IPS-18a (cell line): ENCODE results near the gene FAM120C.

ENCODE experiments used
- H3K27ac ChIP-seq: one replicate; pipeline ENCODE4 v1.5.1; 2013; ENCODE audit warnings: low read length
- H3K27me3 ChIP-seq: one replicate; pipeline ENCODE4 v1.6.1; 2013; ENCODE audit warnings: mild to moderate bottlenecking, low read length; ENCODE audit not compliant: control insufficient read depth, insufficient read depth
- H3K36me3 ChIP-seq: one replicate; pipeline ENCODE4 v1.6.1; 2013; ENCODE audit warnings: low read depth, low read length; ENCODE audit not compliant: control insufficient read depth
- H3K4me1 ChIP-seq: one replicate; pipeline ENCODE4 v1.6.1; 2013; ENCODE audit warnings: low read depth, low read length; ENCODE audit not compliant: control insufficient read depth
- H3K4me3 ChIP-seq: one replicate; pipeline ENCODE4 v1.5.1; 2013; ENCODE audit warnings: low read length
- H3K9ac ChIP-seq: one replicate; pipeline ENCODE4 v1.6.1; 2013; ENCODE audit warnings: mild to moderate bottlenecking, low read length, moderate library complexity
- H3K9me3 ChIP-seq: one replicate; pipeline ENCODE4 v1.6.1; 2013; ENCODE audit warnings: low read depth, low read length; ENCODE audit not compliant: control insufficient read depth

FAM120C gene

GRCh38 chrX:54134269-54134668 is 48.8 kb downstream of the FAM120C start:
- Histone ChIP-seq H3K9ac (no peak overlapping the region), H3K27me3 (no peaks in the 10 kb centered on the region), H3K4me3 (no peak overlapping the region), H3K4me1 (no peaks in the 10 kb centered on the region), H3K27ac (no peak overlapping the region), H3K36me3 (no peaks in the 10 kb centered on the region), H3K9me3 (peaks cover 20% of the 10 kb centered on the region)

- no peak overlapping the region for H3K9ac ChIP-seq
- H3K9me3 ChIP-seq: peaks cover 2% of the 10 kb centered on the region
- H3K27me3 ChIP-seq: no peaks in the 10 kb centered on the region
- no peak overlapping the region for H3K4me3 ChIP-seq
- no peaks in the 10 kb centered on the region for H3K4me1 ChIP-seq
- no peaks in the 10 kb centered on the region for H3K36me3 ChIP-seq
- no peak overlapping the region for H3K27ac ChIP-seq
These were observed 66.7 kb downstream of the FAM120C start for GRCh38 chrX:54116391-54116790.

- Histone ChIP-seq H3K4me3 (no peak overlapping the region), H3K9ac (no peak overlapping the region), H3K9me3 (peaks cover 4% of the 10 kb centered on the region), H3K4me1 (no peaks in the 10 kb centered on the region), H3K27me3 (no peaks in the 10 kb centered on the region), H3K36me3 (no peaks in the 10 kb centered on the region), H3K27ac (no peak overlapping the region)
These were observed 89.5 kb downstream of the FAM120C start for GRCh38 chrX:54093571-54093970.

- H3K27ac ChIP-seq: no peak overlapping the region
- H3K36me3 ChIP-seq: no peaks in the 10 kb centered on the region
- H3K4me1 ChIP-seq: no peaks in the 10 kb centered on the region
- H3K4me3 ChIP-seq: no peak overlapping the region
- peaks cover 4% of the 10 kb centered on the region for H3K9me3 ChIP-seq
- H3K27me3 ChIP-seq: no peaks in the 10 kb centered on the region
- H3K9ac ChIP-seq: no peak overlapping the region
These were observed 89.9 kb downstream of the FAM120C start for GRCh38 chrX:54093159-54093558.

GRCh38 chrX:54090880-54091279 is 92.2 kb downstream of the FAM120C start:
- Histone ChIP-seq H3K9me3 (peaks cover 7% of the 10 kb centered on the region), H3K9ac (no peak overlapping the region), H3K27me3 (no peaks in the 10 kb centered on the region), H3K36me3 (no peaks in the 10 kb centered on the region), H3K27ac (no peak overlapping the region), H3K4me1 (no peaks in the 10 kb centered on the region), H3K4me3 (no peak overlapping the region)

- Histone ChIP-seq H3K27ac (no peak overlapping the region), H3K9me3 (peaks cover 7% of the 10 kb centered on the region), H3K36me3 (no peaks in the 10 kb centered on the region), H3K4me3 (no peak overlapping the region), H3K27me3 (no peaks in the 10 kb centered on the region), H3K9ac (no peak overlapping the region), H3K4me1 (no peaks in the 10 kb centered on the region)
These were observed 93.9 kb downstream of the FAM120C start for GRCh38 chrX:54089191-54089590.

GRCh38 chrX:54087661-54088060 is 95.4 kb downstream of the FAM120C start:
- Histone ChIP-seq H3K4me3 (no peak overlapping the region), H3K9me3 (peaks cover 7% of the 10 kb centered on the region), H3K9ac (no peak overlapping the region), H3K27ac (no peak overlapping the region), H3K27me3 (no peaks in the 10 kb centered on the region), H3K36me3 (no peaks in the 10 kb centered on the region), H3K4me1 (no peaks in the 10 kb centered on the region)

GRCh38 chrX:54085666-54086065 is 97.4 kb downstream of the FAM120C start:
- H3K4me3 ChIP-seq: no peak overlapping the region
- H3K9ac ChIP-seq: no peak overlapping the region
- H3K27me3 ChIP-seq: no peaks in the 10 kb centered on the region
- H3K36me3 ChIP-seq: no peaks in the 10 kb centered on the region
- no peak overlapping the region for H3K27ac ChIP-seq
- peaks cover 3% of the 10 kb centered on the region for H3K9me3 ChIP-seq
- no peaks in the 10 kb centered on the region for H3K4me1 ChIP-seq

GRCh38 chrX:54076903-54077302 is 106.2 kb downstream of the FAM120C start:
- Histone ChIP-seq H3K4me3 (no peak overlapping the region), H3K4me1 (no peaks in the 10 kb centered on the region), H3K27me3 (no peaks in the 10 kb centered on the region), H3K9me3 (peaks cover 10% of the 10 kb centered on the region), H3K27ac (no peak overlapping the region), H3K36me3 (no peaks in the 10 kb centered on the region), H3K9ac (no peak overlapping the region)

GRCh38 chrX:54074826-54075225 is 108.2 kb downstream of the FAM120C start:
- H3K36me3 ChIP-seq: no peaks in the 10 kb centered on the region
- H3K4me3 ChIP-seq: no peak overlapping the region
- H3K9ac ChIP-seq: no peak overlapping the region
- no peaks in the 10 kb centered on the region for H3K4me1 ChIP-seq
- H3K9me3 ChIP-seq: peaks cover 10% of the 10 kb centered on the region
- H3K27me3 ChIP-seq: no peaks in the 10 kb centered on the region
- H3K27ac ChIP-seq: no peak overlapping the region

- H3K27ac ChIP-seq: no peak overlapping the region
- no peak overlapping the region for H3K4me3 ChIP-seq
These were observed 115.3 kb downstream of the FAM120C start for GRCh38 chrX:54067766-54068165.

GRCh38 chrX:54066841-54067240 is 116.2 kb downstream of the FAM120C start:
- Histone ChIP-seq H3K36me3 (no peaks in the 10 kb centered on the region), H3K27me3 (no peaks in the 10 kb centered on the region), H3K9me3 (peaks cover 19% of the 10 kb centered on the region), H3K4me3 (no peak overlapping the region), H3K27ac (no peak overlapping the region), H3K4me1 (no peaks in the 10 kb centered on the region), H3K9ac (no peak overlapping the region)

More at GRCh38 chrX:54067766-54068165, 115.3 kb downstream of the FAM120C start:
- peaks cover 14% of the 10 kb centered on the region for H3K9me3 ChIP-seq
- no peak overlapping the region for H3K9ac ChIP-seq
- no peaks in the 10 kb centered on the region for H3K4me1 ChIP-seq
- H3K36me3 ChIP-seq: no peaks in the 10 kb centered on the region
- H3K27me3 ChIP-seq: no peaks in the 10 kb centered on the region
